ENCODE measurements around the gene BPI. TPM values are rescaled to one million over a fixed set of nuclear protein-coding genes. Genes with fewer than 3 reads are reported as not detected.
"Not testable (repeated sequence)": the region's sequence is repeated elsewhere in the genome, so short reads cannot be mapped to it uniquely, and the experiment has no call there.

BPI gene
- total and polyA plus RNA-seq, 9 donors = 0.40 to 2.7 (median 0.86) TPM

DNA sequence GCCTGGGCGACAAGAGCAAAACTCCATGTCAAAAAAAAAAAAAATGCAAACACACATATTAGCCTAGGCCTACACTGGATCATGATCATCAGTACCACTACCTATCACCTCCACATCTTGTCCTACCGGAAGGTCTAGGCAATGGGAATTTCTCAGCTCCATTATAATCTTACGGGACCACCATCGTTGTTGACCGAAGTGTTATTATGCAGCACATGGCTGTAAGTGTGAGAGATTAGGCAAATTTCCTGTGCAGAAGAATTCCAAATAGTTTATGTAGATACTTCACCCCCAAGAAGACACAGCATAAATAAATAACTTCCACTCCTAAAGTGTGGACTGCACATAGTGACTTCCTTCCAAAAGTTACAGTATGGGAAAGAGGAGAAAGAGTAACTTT is 26.7 kb upstream of the BPI start:
- no CpG with 5 or more reads among the region's 5 CpGs for WGBS (ENCODE audit: insufficient coverage)
- no peak overlapping the region for H3K4me3 ChIP-seq (ENCODE audit: low read length)
- no peak for DNase-seq
- H3K27ac ChIP-seq (ENCODE audit: low read length) = no peak overlapping the region
- H3K9me3 ChIP-seq (replicated peaks; ENCODE audit: control insufficient read depth, low read depth, low read length) = peaks cover 3% of the 10 kb centered on the region
- no peaks in the 10 kb centered on the region for H3K36me3 ChIP-seq (ENCODE audit: control insufficient read depth, insufficient read depth, low read length)
- H3K27me3 ChIP-seq (ENCODE audit: control insufficient read depth, insufficient read depth, low read length) = no peaks in the 10 kb centered on the region
- H3K4me1 ChIP-seq (ENCODE audit: control insufficient read depth, insufficient read depth, low read length) = peaks cover 26% of the 10 kb centered on the region

- peaks cover 26% of the 10 kb centered on the region for H3K4me1 ChIP-seq (ENCODE audit: control insufficient read depth, insufficient read depth, low read length)
- WGBS (ENCODE audit: insufficient coverage) = no CpG with 5 or more reads among the region's 2 CpGs
- peak overlapping the region; percentile 71 for H3K27ac ChIP-seq (ENCODE audit: low read length)
- no peaks in the 10 kb centered on the region for H3K36me3 ChIP-seq (ENCODE audit: control insufficient read depth, insufficient read depth, low read length)
- H3K27me3 ChIP-seq (ENCODE audit: control insufficient read depth, insufficient read depth, low read length) = no peaks in the 10 kb centered on the region
- no peak for DNase-seq
- peaks cover 3% of the 10 kb centered on the region for H3K9me3 ChIP-seq (replicated peaks; ENCODE audit: control insufficient read depth, low read depth, low read length)
- no peak overlapping the region for H3K4me3 ChIP-seq (ENCODE audit: low read length)
Measured at GRCh38 chr20:38277691-38278090, 26.3 kb upstream of the BPI start.

DNA sequence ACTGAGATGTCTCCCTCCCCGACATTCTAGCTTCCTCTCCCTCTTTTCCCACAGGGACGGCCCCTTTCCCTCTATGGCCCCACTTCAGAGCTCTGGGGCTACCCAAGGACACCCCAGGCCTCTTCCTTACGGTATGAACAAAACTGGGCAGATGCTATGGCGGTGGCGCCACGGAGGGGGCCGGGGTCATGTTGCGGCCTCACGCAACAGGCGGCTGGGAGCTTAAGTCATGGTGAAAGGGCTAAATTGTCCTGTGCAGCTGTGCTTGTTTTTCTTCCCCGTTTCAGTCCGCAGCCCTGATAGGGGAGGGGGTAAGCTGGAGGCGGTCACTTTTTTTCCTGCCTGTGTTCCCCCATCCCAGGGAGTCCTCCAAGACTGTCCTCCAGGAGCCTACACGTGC is 25.8 kb upstream of the BPI start:
- H3K36me3 ChIP-seq (ENCODE audit: control insufficient read depth, insufficient read depth, low read length) = no peaks in the 10 kb centered on the region
- H3K9me3 ChIP-seq (replicated peaks; ENCODE audit: control insufficient read depth, low read depth, low read length) = peaks cover 3% of the 10 kb centered on the region
- DNase-seq = peak; percentile 78
- 53% methylated on average over 3 of the region's 14 CpGs for WGBS (ENCODE audit: insufficient coverage)
- H3K27me3 ChIP-seq (ENCODE audit: control insufficient read depth, insufficient read depth, low read length) = no peaks in the 10 kb centered on the region
- H3K4me3 ChIP-seq (ENCODE audit: low read length) = no peak overlapping the region
- peaks cover 26% of the 10 kb centered on the region for H3K4me1 ChIP-seq (ENCODE audit: control insufficient read depth, insufficient read depth, low read length)
- peak overlapping the region; percentile 71 for H3K27ac ChIP-seq (ENCODE audit: low read length)

DNA sequence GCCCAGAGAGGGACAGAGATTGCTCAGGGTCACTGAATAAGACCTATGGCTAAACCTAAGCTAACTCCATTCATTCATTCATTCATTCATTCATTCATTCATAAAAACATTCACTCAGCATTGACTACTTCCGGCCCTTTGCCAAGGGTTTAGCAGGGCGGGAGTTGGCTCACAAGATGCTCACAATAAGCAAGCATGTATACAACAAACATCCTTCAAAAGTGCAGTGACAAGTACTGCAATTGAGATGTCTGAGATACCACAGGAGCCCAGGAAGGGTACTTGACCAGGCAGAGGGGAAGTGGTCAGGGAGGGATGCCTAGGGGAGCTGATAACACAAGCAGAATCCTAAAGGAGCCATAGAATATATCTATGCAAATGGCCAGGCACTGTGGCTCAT is 25.2 kb upstream of the BPI start:
- DNase-seq = no peak
- no peak overlapping the region for H3K4me3 ChIP-seq (ENCODE audit: low read length)
- H3K9me3 ChIP-seq (replicated peaks; ENCODE audit: control insufficient read depth, low read depth, low read length) = peaks cover 3% of the 10 kb centered on the region
- peaks cover 26% of the 10 kb centered on the region for H3K4me1 ChIP-seq (ENCODE audit: control insufficient read depth, insufficient read depth, low read length)
- no peaks in the 10 kb centered on the region for H3K36me3 ChIP-seq (ENCODE audit: control insufficient read depth, insufficient read depth, low read length)
- peak overlapping the region; percentile 71 for H3K27ac ChIP-seq (ENCODE audit: low read length)
- no peaks in the 10 kb centered on the region for H3K27me3 ChIP-seq (ENCODE audit: control insufficient read depth, insufficient read depth, low read length)
- no CpG with 5 or more reads among the region's 2 CpGs for WGBS (ENCODE audit: insufficient coverage)

DNA sequence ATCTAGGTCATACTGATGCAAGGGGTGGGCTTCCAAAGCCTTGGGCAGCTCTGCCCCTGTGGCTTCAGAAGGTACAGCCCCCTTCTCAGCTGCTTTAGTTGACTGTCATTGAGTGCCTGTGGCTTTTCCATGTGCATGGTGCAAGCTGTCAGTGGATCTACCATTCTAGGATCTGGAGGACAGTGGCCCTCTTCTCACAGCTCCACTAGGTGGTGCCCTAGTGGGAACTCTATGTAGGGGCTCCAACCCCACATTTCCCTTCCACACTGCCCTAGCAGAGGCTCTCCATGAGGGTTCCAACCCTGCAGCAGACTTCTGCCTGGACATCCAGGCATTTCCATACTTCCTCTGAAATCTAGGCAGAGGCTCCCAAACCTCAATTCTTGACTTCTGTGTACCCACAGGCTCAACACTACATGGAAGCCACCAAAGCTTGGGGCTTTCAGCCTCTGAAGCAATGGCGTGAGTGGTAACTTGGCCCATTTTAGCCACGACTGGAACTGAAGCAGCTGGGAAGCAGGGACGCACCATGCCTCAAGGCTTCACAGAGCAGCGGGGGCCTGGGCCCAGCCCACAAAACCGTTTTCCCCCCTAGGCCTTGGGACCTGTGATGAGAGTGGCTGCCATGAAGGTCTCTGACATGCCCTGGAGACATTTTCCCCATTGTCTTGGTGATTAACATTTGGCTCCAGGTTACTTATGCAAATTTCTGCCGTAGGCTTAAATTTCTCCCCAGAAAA is 22.6 kb upstream of the BPI start:
- H3K9me3 ChIP-seq (replicated peaks; ENCODE audit: control insufficient read depth, low read depth, low read length); H3K36me3 ChIP-seq (ENCODE audit: control insufficient read depth, insufficient read depth, low read length); H3K27ac ChIP-seq (ENCODE audit: low read length); DNase-seq; H3K27me3 ChIP-seq (ENCODE audit: control insufficient read depth, insufficient read depth, low read length); H3K4me3 ChIP-seq (ENCODE audit: low read length): not testable (repeated sequence)
- peaks cover 27% of the 10 kb centered on the region for H3K4me1 ChIP-seq (ENCODE audit: control insufficient read depth, insufficient read depth, low read length)
- 83% methylated on average over 6 of the region's 6 CpGs for WGBS (ENCODE audit: insufficient coverage)

DNA sequence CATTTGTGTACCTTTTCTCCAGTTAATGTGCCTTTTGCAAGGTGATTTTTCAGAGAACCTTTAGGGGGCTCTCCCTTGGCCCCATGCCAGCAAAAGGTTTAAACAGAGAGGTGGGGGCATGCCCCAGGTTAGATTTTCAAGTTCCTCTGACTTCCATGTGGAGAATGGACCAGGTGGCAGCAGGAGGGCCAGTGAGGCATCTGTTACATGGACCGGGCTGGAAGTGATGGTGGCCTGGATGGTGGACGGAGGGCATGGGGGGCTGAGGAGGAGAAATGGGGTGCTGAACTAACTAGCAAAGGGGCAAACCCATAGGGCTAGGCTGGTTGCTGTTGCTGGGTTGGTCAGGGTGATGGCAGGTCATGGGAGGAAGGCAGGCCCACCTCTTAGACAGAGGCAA is 20.7 kb upstream of the BPI start:
- no peak for DNase-seq
- WGBS (ENCODE audit: insufficient coverage) = 92% methylated on average over 2 of the region's 2 CpGs

DNA sequence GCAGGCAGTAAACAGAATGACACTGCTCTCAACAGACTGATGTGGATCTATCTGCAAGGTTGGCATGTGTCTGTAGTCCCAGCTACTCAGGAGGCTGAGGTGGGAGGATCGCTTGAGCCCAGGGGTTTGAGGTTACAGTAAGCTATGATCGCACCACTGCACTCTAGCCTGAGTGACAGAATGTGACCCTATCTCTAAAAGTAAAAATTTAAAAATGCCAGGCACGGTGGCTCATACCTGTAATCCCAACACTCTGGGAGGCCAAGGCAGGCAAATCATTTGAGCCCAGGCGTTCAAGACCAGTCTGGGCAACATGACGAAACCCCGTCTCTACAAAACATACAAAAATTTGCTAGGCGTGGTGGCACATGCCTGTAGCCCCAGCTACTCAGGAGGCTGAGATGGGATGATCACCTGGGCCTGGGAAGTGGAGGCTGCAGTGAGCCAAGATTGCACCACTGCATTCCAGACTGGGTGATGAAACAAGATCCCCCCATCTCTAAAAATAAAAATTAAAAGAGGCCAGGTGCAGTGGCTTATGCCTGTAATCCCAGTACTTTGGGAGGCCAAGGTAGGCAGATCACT is 19.8 kb upstream of the BPI start:
- H3K4me3 ChIP-seq (ENCODE audit: low read length); H3K9me3 ChIP-seq (replicated peaks; ENCODE audit: control insufficient read depth, low read depth, low read length); DNase-seq; H3K36me3 ChIP-seq (ENCODE audit: control insufficient read depth, insufficient read depth, low read length); H3K27me3 ChIP-seq (ENCODE audit: control insufficient read depth, insufficient read depth, low read length); H3K27ac ChIP-seq (ENCODE audit: low read length): not testable (repeated sequence)
- peaks cover 25% of the 10 kb centered on the region for H3K4me1 ChIP-seq (ENCODE audit: control insufficient read depth, insufficient read depth, low read length)
- 92% methylated on average over 7 of the region's 7 CpGs for WGBS (ENCODE audit: insufficient coverage)

More for the DNA sequence above, 20.7 kb upstream of the BPI start:
- H3K4me3 ChIP-seq (ENCODE audit: low read length) = no peak overlapping the region
- H3K27ac ChIP-seq (ENCODE audit: low read length) = no peak overlapping the region
- H3K4me1 ChIP-seq (ENCODE audit: control insufficient read depth, insufficient read depth, low read length) = peaks cover 33% of the 10 kb centered on the region
- no peaks in the 10 kb centered on the region for H3K36me3 ChIP-seq (ENCODE audit: control insufficient read depth, insufficient read depth, low read length)
- H3K9me3 ChIP-seq (replicated peaks; ENCODE audit: control insufficient read depth, low read depth, low read length) = no peaks in the 10 kb centered on the region
- no peaks in the 10 kb centered on the region for H3K27me3 ChIP-seq (ENCODE audit: control insufficient read depth, insufficient read depth, low read length)

- Histone ChIP-seq H3K9me3 (replicated peaks; ENCODE audit: control insufficient read depth, low read depth, low read length) (no peaks in the 10 kb centered on the region), H3K36me3 (ENCODE audit: control insufficient read depth, insufficient read depth, low read length) (no peaks in the 10 kb centered on the region), H3K4me1 (ENCODE audit: control insufficient read depth, insufficient read depth, low read length) (peaks cover 18% of the 10 kb centered on the region), H3K4me3 (ENCODE audit: low read length) (no peak overlapping the region), H3K27ac (ENCODE audit: low read length) (no peak overlapping the region), H3K27me3 (ENCODE audit: control insufficient read depth, insufficient read depth, low read length) (no peaks in the 10 kb centered on the region)
- WGBS (ENCODE audit: insufficient coverage) = 100% methylated on average over 2 of the region's 5 CpGs
- DNase-seq = no peak
Measured at GRCh38 chr20:38284893-38285444, 19.0 kb upstream of the BPI start.

DNA sequence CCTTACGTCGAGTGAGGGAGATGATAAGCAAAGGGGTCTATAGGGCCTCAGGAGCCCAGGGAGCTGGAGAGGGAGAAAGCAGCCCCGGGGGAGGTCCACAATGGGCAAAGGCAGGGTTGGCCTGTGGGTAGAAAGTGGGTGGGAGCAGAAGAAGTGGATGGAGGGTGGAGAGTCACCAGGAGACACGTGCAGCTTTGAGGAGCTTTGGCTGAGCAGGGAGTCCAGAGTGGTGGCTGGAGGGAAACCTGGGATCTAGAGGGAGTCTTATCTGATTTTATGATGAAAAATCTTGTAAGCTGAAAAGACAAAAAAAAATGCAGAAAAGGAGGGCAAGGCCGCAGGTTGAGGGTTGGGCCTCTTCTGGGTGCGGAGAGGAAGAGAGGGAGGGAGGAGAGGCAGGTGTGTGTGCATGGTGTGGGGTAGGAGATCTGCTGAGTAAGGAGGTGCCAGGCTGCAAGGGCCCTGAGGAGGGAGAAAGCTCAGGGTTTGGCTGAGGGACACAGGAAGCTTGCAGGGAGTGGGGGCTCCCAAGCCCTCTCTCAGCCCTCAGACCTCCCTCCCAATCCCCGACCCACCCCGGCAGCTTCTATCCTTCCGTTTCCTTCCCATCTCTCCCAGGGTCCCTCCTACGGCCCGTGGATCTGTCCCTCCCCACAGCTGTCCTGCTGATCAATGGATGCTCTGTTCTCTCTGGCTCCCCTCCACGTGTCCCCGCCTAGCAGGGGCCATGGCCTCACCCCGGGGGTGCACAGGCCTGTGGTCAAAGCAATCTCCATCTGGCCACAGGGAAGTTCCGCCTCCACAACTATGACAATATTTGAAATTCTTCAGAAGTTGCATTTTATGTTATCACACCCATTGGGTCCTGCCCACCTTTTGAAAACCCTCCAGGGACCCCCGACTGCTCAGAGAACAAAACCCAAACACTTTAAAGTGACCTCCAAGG is 17.1 kb upstream of the BPI start:
- Histone ChIP-seq H3K4me1 (ENCODE audit: control insufficient read depth, insufficient read depth, low read length) (peaks cover 19% of the 10 kb centered on the region), H3K4me3 (ENCODE audit: low read length) (no peak overlapping the region), H3K27me3 (ENCODE audit: control insufficient read depth, insufficient read depth, low read length) (no peaks in the 10 kb centered on the region), H3K9me3 (replicated peaks; ENCODE audit: control insufficient read depth, low read depth, low read length) (no peaks in the 10 kb centered on the region), H3K36me3 (ENCODE audit: control insufficient read depth, insufficient read depth, low read length) (no peaks in the 10 kb centered on the region), H3K27ac (ENCODE audit: low read length) (peak overlapping the region; percentile 47)
- WGBS (ENCODE audit: insufficient coverage) = 29% methylated on average over 14 of the region's 16 CpGs
- peak; percentile 75 for DNase-seq

All from muscle of leg (tissue), 11 donors.